Measurements from ENCODE around the gene LSAMP. TPM values are rescaled to one million over a fixed set of nuclear protein-coding genes. Genes with fewer than 3 reads are reported as not detected.

The LSAMP gene
- total RNA-seq, 2 donors from 2014 or later: 1.7 to 2.1 TPM

DNA sequence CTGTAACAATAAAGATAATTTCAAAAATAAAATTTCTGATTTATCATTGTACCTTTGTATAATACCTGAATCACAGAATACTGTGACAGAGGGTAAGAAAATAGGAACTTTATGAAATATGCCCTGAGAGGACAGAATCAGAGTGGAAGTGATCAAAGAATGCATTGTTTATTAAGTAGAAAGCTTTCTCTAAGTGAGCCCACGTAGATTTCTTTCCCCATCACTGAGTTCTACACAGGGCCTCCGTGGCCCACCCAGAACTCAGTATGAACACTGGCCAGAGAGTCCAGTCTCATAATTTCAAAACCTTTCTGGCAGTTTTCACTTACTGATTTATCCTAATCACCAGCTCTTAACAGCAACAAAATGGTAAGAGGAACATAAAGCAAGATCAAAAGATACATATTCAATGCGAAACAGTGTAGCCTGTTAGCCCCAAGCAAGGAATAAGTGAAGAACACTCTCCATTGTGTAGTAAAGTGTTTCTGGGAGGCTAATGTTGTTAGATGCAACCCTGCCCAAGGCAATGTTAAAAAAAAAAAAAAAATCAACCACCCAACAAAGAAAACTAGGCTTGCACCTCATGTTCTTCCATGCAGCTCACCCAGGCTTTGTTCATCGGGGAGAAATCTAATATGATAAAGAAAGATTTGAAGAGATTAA lies 341.3 kb downstream of the LSAMP start:
- no peaks in the 10 kb centered on the region for H3K27me3 ChIP-seq
- H3K27ac ChIP-seq: no peak overlapping the region
- no peak for DNase-seq (ENCODE audit: low spot score)
- H3K4me1 ChIP-seq: no peaks in the 10 kb centered on the region
- no peaks in the 10 kb centered on the region for H3K9me3 ChIP-seq
- H3K36me3 ChIP-seq: no peaks in the 10 kb centered on the region
- TF ChIP-seq, protein P1, sequence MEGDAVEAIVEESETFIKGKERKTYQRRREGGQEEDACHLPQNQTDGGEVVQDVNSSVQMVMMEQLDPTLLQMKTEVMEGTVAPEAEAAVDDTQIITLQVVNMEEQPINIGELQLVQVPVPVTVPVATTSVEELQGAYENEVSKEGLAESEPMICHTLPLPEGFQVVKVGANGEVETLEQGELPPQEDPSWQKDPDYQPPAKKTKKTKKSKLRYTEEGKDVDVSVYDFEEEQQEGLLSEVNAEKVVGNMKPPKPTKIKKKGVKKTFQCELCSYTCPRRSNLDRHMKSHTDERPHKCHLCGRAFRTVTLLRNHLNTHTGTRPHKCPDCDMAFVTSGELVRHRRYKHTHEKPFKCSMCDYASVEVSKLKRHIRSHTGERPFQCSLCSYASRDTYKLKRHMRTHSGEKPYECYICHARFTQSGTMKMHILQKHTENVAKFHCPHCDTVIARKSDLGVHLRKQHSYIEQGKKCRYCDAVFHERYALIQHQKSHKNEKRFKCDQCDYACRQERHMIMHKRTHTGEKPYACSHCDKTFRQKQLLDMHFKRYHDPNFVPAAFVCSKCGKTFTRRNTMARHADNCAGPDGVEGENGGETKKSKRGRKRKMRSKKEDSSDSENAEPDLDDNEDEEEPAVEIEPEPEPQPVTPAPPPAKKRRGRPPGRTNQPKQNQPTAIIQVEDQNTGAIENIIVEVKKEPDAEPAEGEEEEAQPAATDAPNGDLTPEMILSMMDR (IDR thresholded peaks at IDR 0.05): no peak
- no peak overlapping the region for H3K4me3 ChIP-seq

DNA sequence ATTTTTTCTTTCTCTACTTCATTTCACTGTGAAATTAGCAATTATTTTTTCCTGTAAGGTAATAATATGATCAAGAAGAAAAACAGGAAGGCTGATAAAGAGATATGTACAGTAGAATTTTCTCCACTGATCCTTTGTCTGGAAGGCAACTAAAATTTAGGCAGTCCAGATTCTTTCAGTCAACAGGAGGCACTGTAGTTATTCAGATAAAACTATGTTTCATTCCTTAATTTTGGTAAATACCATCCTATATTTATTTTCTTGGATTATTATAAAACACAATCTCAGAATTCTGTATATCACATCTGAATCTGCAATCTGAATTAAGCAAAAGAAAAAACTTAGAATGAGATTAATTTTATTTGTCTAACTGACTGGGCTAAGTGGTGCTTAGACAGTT lies 343.2 kb downstream of the LSAMP start:
- Histone ChIP-seq H3K9me3 (no peaks in the 10 kb centered on the region), H3K4me1 (no peaks in the 10 kb centered on the region), H3K36me3 (no peaks in the 10 kb centered on the region), H3K27ac (no peak overlapping the region), H3K4me3 (no peak overlapping the region), H3K27me3 (no peaks in the 10 kb centered on the region)
- no peak for DNase-seq (ENCODE audit: low spot score)
- TF ChIP-seq, protein P1 (IDR thresholded peaks at IDR 0.05): peak in 1 of 2 donors; percentile 12

DNA sequence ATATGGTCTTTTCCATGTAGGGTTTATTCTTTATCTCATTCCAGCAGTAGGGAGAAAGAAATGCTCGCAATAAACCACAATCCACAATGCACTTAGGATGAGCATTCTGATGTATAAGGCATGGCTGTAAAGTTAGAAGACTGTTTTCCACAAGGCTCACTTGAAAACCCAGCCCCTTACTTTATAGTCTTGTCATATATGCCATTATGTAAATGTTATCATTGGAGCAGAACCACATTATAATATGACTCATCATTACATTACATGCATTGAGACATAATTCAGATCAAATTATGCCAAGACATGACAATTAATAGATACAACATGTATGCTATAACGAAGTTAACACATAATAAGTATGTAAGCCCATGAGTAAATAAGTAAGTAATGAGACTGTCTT lies 348.1 kb downstream of the LSAMP start:
- Histone ChIP-seq H3K27me3 (no peaks in the 10 kb centered on the region), H3K4me1 (no peaks in the 10 kb centered on the region), H3K9me3 (no peaks in the 10 kb centered on the region), H3K4me3 (no peak overlapping the region), H3K36me3 (no peaks in the 10 kb centered on the region), H3K27ac (no peak overlapping the region)
- DNase-seq (ENCODE audit: low spot score): no peak
- TF ChIP-seq, protein P1 (IDR thresholded peaks at IDR 0.05): no peak

DNA sequence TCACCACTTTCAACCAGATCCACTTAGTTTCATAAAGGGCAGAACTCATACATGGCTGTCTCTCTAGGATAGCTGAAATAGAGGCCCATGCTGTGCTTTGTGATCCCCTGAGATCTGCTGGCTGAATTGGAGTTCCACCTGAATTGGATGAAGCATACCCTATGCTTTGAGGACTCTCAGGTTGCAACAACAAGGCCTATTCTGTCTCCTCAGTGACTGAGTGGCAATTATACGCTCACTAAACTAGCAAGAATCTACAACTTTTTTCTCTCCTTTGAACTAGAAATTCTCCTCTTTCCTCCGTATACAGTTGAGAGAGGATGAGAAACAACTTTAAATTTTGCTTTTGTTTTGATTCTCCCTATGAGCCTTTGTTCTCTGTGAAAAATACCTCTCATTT lies 348.7 kb downstream of the LSAMP start:
- Histone ChIP-seq H3K9me3 (no peaks in the 10 kb centered on the region), H3K27me3 (no peaks in the 10 kb centered on the region), H3K4me1 (no peaks in the 10 kb centered on the region), H3K36me3 (no peaks in the 10 kb centered on the region), H3K27ac (no peak overlapping the region), H3K4me3 (no peak overlapping the region)
- TF ChIP-seq, protein P1 (IDR thresholded peaks at IDR 0.05): no peak
- DNase-seq (ENCODE audit: low spot score): no peak

DNA sequence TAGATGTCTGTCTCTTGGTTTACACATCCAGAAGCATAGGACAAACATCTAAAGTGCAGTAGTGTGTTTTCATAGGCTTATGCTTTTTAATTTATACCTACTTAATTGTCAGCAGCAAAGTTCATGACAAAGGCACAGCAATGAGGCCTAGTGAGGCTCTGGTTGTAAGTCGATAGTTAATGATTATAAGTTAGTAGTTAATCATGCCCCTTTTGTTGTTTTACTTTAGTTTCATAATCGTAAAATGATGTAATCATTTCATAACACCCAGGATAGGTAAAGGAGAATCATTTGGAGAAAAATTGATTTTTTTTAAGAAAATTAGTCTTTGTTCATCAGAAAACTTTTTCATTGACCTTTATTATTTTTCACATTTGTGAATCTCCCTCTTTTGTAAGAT lies 351.9 kb downstream of the LSAMP start:
- Histone ChIP-seq H3K4me1 (no peaks in the 10 kb centered on the region), H3K9me3 (no peaks in the 10 kb centered on the region), H3K27ac (no peak overlapping the region), H3K27me3 (no peaks in the 10 kb centered on the region), H3K4me3 (no peak overlapping the region), H3K36me3 (no peaks in the 10 kb centered on the region)
- TF ChIP-seq, protein P1 (IDR thresholded peaks at IDR 0.05): no peak
- DNase-seq (ENCODE audit: low spot score): no peak

DNA sequence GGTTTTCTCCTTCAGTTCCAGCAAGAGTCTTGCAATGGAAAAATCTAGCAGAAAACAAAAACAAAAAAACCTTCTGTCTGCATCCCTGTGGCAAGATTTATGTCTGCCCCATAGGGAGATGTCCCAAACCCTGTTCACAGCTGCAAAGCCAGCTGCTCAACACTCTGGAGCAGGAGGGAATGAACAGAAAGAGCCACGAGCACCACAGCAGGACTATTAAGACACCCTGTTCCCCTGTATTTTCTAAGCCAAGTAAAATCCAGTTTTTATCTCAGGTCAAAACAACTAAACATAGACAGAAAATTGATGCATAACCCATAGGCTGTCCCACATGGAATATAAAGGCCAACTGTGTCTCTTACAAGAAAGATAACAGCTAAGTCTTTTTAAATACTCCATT lies 357.9 kb downstream of the LSAMP start:
- no peak overlapping the region for H3K27ac ChIP-seq
- no peak for DNase-seq (ENCODE audit: low spot score)
- no peaks in the 10 kb centered on the region for H3K9me3 ChIP-seq
- no peaks in the 10 kb centered on the region for H3K27me3 ChIP-seq
- H3K4me1 ChIP-seq: no peaks in the 10 kb centered on the region
- no peaks in the 10 kb centered on the region for H3K36me3 ChIP-seq
- TF ChIP-seq, protein P1 (IDR thresholded peaks at IDR 0.05): no peak
- no peak overlapping the region for H3K4me3 ChIP-seq

Measured in right atrium auricular region (tissue), 2 donors.